Brain microvascular endothelial cell (primary cell): ENCODE data around the gene CLECL1.
"Not testable (repeated sequence)": the region's sequence is repeated elsewhere in the genome, so short reads cannot be mapped to it uniquely, and the experiment has no call there.

Experiments
- DNase-seq: peaks from one replicate; pipeline ENCODE4 v3.0.0-alpha.2; 2020
- H3K27ac ChIP-seq: fragments of 250-450 bp; sonication (Bioruptor Pico); 2 replicates; pipeline ENCODE4 v1.5.1; 2020; ENCODE audit warnings: mild to moderate bottlenecking, moderate library complexity
- H3K27me3 ChIP-seq: fragments of 250-450 bp; sonication (Bioruptor Pico); replicated peaks from 2 replicates; pipeline ENCODE4 v1.5.1; 2020; ENCODE audit warnings: mild to moderate bottlenecking
- H3K36me3 ChIP-seq: fragments of 250-450 bp; sonication (Bioruptor Pico); replicated peaks from 2 replicates; pipeline ENCODE4 v1.5.1; 2020; ENCODE audit warnings: mild to moderate bottlenecking
- H3K4me3 ChIP-seq: 2 replicates; pipeline ENCODE4 v1.5.1; 2011; ENCODE audit warnings: low read depth, mild to moderate bottlenecking, control low read depth, low read length, moderate library complexity
- CTCF ChIP-seq: IDR thresholded peaks from 2 replicates; pipeline ENCODE4 v1.5.1; 2011; ENCODE audit warnings: low read depth, mild to moderate bottlenecking, moderate library complexity, low read length, control low read depth, inconsistent platforms; ENCODE audit errors: missing control alignments
- in situ Hi-C: cut with HindIII; loops from 2 replicates; pipeline ENCODE4 v1.10.0; 2017; ENCODE audit warnings: low sequenced_read_pairs, low pct_ligation_motif_present

Gene CLECL1

DNA sequence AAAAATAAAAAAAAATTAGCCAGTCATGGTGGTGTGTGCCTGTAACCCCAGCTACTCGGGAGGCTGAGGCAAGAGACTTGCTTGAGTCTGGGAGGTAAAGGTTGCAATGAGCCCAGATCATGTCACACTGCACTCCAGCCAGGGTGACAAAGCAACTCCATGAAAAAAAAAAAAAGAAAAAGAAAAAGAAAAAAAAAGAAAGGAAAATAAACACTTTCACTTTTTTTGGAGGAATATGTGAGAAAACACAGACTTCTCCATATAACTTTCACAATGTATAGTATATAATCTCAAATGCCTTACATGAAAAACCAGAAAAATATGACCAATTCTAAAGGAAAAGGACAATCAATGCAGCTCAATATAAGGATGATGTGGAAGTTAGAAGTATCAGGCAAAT is 8.9 kb downstream of the CLECL1 start:
- Histone ChIP-seq H3K4me3 (no peak overlapping the region), H3K27ac (no peak overlapping the region), H3K27me3 (no peaks in the 10 kb centered on the region), H3K36me3 (no peaks in the 10 kb centered on the region)
- no peak for TF ChIP-seq CTCF
- in situ Hi-C loops: no loop called here
- DNase-seq: no peak

GRCh38 chr12:9721394-9722092 is 11.4 kb downstream of the CLECL1 start:
- Histone ChIP-seq H3K4me3 (no peak overlapping the region), H3K27ac (no peak overlapping the region), H3K27me3 (no peaks in the 10 kb centered on the region), H3K36me3 (no peaks in the 10 kb centered on the region)
- TF ChIP-seq CTCF: no peak
- in situ Hi-C loops: no loop called here
- no peak for DNase-seq

DNA sequence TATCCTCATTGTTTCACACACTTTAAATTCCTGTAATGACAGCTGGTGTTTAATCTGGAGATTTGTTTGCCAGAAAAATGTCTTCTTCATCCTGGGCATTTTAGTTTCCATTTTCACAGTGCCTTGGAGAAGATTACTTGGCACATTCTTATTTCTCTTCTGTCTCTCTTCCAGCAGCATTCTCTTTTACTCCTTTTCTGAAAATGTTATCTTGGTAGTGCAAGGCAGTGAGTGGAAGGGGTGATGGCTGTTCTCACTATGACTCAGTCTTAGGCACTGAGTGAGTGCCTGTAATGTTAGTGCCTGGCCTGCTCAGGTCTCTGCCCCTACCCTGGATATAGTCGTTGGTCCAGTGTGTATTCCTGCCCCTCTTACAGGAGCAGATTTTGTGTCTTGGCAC is 13.1 kb downstream of the CLECL1 start:
- no peak for DNase-seq
- TF ChIP-seq CTCF: no peak
- in situ Hi-C loops: no loop called here
- Histone ChIP-seq H3K36me3 (no peaks in the 10 kb centered on the region), H3K27ac (no peak overlapping the region), H3K4me3 (no peak overlapping the region), H3K27me3 (no peaks in the 10 kb centered on the region)

DNA sequence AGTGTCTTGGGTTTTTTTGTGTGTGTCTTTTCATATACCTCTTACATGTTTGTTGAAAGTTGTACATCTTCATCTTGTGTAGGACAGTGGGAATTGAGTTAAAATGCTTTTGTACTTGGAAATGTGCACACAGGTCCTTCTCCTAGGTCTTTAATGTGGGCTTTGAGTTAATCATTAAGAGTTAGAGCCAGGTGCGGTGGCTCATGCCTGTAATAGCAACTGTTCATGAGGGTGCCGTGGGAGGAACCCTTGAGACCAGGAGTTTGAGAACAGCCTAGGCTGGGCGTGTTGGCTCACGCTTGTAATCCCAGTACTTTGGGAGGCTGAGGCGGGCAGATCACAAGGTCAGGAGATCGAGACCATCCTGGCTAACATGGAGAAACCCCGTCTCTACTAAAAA is 13.9 kb downstream of the CLECL1 start:
- no peak overlapping the region for H3K4me3 ChIP-seq
- no peak overlapping the region for H3K27ac ChIP-seq
- no peak for DNase-seq
- in situ Hi-C loops: no loop called here
- no peak for TF ChIP-seq CTCF
- H3K27me3 ChIP-seq: no peaks in the 10 kb centered on the region
- no peaks in the 10 kb centered on the region for H3K36me3 ChIP-seq

DNA sequence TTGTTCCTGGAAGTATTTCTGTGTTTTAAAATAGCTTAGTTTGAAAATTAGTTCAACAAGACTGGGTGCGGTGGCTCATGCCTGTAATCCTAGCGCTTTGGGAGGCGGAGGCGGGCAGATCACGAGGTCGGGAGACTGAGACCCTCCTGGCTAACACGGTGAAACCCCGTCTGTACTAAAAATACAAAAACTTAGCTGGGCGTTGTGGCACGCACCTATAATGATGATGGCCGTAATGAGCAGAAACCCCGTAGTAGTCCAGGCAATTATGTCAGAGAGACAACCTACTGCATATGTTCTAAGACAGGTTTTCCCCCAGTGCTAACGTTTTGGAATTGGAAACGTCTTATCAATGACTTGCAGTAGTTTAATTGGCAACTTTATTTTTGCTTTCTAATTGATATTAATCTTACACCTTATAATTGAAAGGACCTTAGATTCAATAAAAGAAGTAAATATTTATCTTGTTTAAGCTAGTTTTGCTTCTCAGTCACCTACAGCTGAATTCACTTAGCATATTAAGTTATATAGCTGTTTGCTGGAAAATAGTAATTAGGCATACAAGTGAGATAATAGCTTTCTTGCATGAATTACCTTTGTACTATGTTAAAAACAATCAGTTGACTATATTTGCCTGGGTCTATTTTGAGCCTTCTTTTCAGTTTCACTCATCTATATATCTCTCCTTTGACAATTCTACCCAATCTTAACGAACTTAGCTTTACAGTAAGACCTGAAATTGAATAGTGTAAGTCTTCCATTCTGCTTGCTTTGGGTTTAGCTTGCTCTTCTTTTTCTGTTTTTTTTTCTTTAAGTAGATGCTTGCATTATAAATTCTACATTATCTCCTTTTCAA is 15.6 kb downstream of the CLECL1 start:
- in situ Hi-C loops: no loop called here

DNA sequence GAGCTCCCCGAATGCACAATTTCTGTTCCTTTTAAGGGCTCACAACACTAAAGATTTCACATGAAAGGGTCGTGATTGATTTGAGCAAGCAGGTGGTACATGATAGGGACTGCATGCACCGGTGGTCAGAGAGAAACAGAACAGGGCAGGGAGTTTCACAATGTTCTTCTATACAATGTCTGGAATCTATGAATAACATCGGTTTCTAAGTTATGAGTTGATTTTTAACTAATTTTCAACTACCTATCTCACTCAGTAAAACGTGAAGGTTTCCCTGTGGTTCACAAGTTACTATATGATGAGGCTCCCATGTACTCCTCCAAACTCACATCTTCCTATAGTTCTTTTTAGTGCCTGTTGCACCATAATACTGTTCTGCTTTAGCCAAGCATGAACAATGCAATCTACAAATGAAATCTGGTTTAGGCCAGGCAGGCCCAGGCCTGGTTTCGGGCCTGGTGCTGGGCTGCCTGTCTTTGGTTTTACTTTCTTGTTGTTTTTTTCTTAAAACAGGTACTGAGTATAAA is 19.8 kb downstream of the CLECL1 start:
- H3K4me3 ChIP-seq, DNase-seq, in situ Hi-C loops, H3K27me3 ChIP-seq, H3K27ac ChIP-seq, H3K36me3 ChIP-seq: not testable (repeated sequence)

More for the DNA sequence above, 15.6 kb downstream of the CLECL1 start:
- H3K4me3 ChIP-seq: no peak overlapping the region
- DNase-seq: no peak
- no peak overlapping the region for H3K27ac ChIP-seq
- no peaks in the 10 kb centered on the region for H3K27me3 ChIP-seq
- TF ChIP-seq CTCF: no peak
- no peaks in the 10 kb centered on the region for H3K36me3 ChIP-seq
